PFSK-1 (cell line): ENCODE measurements around the gene COL23A1.

Source experiments
- POLR2AphosphoS5 ChIP-seq: IDR thresholded peaks from 2 replicates; pipeline ENCODE4 v1.6.1; 2012; ENCODE audit warnings: low read depth, mild to moderate bottlenecking, control low read depth, low read length, moderate library complexity
- SIN3A ChIP-seq: IDR thresholded peaks from 2 replicates; pipeline ENCODE4 v1.6.1; 2012; ENCODE audit warnings: mild to moderate bottlenecking, low read length, moderate library complexity, borderline replicate concordance; ENCODE audit not compliant: insufficient read depth
- TAF1 ChIP-seq: IDR thresholded peaks from 2 replicates; pipeline ENCODE4 v1.6.1; 2012; ENCODE audit warnings: low read length, control low read depth, borderline replicate concordance; ENCODE audit not compliant: insufficient read depth

- TF ChIP-seq TAF1 (no peak), POLR2AphosphoS5 (no peak), SIN3A (no peak)
Observed at GRCh38 chr5:178213748-178214151, 376.4 kb downstream of the COL23A1 start.
